ENCODE measurements around the gene GRK5.

- no peak for TF ChIP-seq POLR2AphosphoS5 (IDR thresholded peaks at IDR 0.05)
- TF ChIP-seq CTCF (IDR thresholded peaks at IDR 0.05): no peak
These were observed 257.7 kb downstream of the GRK5 start for GRCh38 chr10:119465085-119465484.

All from prostate gland (tissue), 2 donors.